ENCODE data around the gene AXIN1.
"Not testable (repeated sequence)": the region's sequence is repeated elsewhere in the genome, so short reads cannot be mapped to it uniquely, and the experiment has no call there.

AXIN1 gene

GRCh38 chr16:381012-381788 is 28.7 kb upstream of the AXIN1 start:
- peak in 1 of 2 experiments; percentile 54 for DNase-seq

- no peak for DNase-seq
Measured at GRCh38 chr16:380762-381011, 28.2 kb upstream of the AXIN1 start.

- DNase-seq, result no peak
Measured at GRCh38 chr16:379961-380761, 27.6 kb upstream of the AXIN1 start.

GRCh38 chr16:379183-379960 is 26.8 kb upstream of the AXIN1 start:
- DNase-seq, result peak; percentile 77 to 92

DNA sequence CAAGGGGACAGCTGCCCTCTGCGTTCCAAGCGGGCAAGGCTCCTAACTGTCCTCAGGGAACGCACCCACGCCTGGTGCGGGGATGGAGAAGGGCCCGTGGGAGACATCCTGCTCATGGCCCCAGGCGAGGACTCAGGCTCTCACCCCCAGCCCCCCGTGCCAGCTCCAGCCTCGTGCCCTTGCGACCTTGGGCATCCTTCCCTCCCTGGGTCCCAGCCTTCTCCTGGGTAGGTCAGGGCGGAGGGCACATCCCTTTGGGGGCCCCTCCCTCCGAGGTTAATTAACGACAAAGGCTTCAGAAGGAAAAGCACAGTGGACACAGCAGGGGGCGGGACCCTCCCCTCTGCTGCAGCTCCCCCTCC is 26.3 kb upstream of the AXIN1 start:
- no peak for DNase-seq

- not testable (repeated sequence) for DNase-seq
Measured at GRCh38 chr16:378113-378820, 25.7 kb upstream of the AXIN1 start.

- no peak for DNase-seq
Measured at GRCh38 chr16:377419-377951, 25.0 kb upstream of the AXIN1 start.

DNA sequence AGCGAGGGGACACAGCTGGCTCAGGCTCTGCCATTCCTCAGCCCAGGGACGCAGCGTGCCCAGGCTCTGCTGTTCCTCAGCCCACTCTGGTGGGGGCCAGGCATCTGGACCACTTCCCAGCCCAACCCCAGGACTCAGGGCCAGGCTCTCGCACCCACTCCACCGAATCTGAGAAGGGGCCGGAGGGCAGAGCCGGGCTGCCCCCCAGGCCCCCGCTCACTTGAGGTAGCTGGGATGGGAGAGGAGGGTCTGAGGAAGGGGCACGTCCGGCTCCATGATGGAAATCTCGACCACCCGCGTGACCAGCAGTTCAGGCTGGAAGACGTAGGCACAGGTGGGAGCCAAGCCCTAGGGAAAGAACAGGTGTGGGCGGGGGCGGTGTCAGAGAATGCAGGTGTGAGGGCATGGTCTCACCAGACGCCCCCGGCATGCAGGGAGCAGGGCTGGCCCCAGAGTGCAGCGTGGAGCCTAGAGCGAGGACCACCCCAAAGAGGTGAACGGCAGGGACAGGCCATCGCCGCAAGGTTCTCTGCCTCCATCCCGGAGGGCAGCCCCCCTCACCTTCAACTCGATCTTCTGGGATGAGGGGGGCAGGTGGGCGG is 24.4 kb upstream of the AXIN1 start:
- DNase-seq, result no peak

- DNase-seq, result no peak
Measured at GRCh38 chr16:375927-376816, 23.6 kb upstream of the AXIN1 start.

- DNase-seq, result no peak
Measured at GRCh38 chr16:375212-375611, 22.7 kb upstream of the AXIN1 start.

- DNase-seq, result no peak
Measured at GRCh38 chr16:374616-374926, 22.0 kb upstream of the AXIN1 start.

- no peak for DNase-seq
Measured at GRCh38 chr16:373848-374615, 21.5 kb upstream of the AXIN1 start.

DNA sequence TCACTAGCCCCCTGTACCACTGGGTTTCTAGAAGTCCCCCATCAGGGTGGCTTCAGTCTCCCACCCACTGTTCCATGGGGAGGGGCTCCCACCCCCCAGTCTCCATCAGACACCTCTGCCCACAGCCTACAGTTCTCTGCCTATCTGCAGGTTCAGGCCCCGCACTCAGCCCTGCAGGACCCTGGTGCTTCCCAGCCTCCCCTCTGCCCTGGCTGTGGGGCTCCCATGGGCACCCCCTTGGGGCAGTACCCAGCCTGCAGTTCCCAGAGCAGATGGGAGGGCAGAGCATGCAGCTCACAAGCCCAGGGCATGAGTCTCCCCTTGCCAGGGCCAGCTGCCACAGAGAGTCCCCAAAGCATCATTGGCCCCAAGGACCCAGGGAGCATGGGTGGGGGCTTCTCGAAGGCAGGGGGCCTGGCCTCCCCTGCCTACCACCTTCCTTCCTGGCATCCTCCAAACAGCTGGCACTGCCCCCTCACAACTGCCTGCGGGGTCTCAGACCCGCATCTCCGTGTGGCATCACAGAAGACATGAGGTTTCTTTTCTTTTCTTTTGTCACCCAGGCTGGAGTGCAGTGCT is 20.6 kb upstream of the AXIN1 start:
- DNase-seq, result no peak

- no peak for DNase-seq
Measured at GRCh38 chr16:372302-372983, 19.9 kb upstream of the AXIN1 start.

- peak in 1 of 2 experiments; percentile 23 for DNase-seq
Measured at GRCh38 chr16:371515-372301, 19.2 kb upstream of the AXIN1 start.

DNA sequence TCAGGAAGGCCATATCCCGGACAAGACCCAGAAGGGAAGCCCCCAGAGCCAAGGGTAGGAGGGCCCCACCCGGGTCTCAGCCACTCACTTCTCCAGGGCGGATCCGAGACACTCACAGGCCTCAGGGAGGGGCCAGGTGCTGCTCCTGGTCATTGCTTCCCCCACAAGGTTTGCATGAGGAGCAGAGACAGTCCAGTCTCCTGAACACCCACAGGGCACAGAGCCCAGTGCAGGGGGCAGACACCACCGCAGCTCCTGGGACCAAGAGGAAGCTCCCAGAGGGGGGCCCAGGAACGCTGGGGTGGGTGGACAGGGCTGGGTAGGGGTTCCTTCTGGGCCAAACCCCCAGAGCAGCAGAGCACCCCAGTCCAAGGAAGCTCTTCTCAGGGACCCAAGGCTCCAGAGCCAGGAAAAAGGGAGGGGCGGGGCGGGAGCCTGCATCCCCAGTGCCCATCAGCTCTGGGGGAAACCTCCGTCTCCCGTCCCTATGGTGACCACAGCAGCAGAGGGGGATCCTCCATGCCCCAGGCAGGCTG is 18.5 kb upstream of the AXIN1 start:
- no peak for DNase-seq

DNA sequence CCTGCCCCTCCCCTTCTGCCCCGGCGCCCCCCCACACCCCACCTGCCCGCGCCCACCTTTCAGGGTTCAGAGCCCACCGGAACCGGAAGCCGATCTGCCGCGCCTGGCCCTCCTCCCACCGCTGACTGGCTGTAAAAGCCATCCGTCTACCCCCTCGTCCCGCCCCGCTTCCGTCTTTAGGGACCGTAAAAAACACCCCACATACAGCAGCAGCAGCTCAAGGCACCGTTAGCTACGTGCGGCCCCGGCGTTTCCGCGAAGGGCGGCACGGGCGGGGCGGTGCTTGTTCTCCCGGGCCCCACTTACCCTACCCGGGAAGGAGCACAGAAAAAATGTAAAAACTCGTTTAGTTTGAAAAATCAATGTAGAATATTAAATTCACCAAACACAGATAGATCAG is 17.9 kb upstream of the AXIN1 start, which contains the start of gene MRPL28:
Gene MRPL28, minus strand, starts transcription at position 96 of the 400 bp plus-strand sequence. CDS start 320 bp downstream, outside the sequence.
- DNase-seq, result peak; percentile 67 to 94

DNA sequence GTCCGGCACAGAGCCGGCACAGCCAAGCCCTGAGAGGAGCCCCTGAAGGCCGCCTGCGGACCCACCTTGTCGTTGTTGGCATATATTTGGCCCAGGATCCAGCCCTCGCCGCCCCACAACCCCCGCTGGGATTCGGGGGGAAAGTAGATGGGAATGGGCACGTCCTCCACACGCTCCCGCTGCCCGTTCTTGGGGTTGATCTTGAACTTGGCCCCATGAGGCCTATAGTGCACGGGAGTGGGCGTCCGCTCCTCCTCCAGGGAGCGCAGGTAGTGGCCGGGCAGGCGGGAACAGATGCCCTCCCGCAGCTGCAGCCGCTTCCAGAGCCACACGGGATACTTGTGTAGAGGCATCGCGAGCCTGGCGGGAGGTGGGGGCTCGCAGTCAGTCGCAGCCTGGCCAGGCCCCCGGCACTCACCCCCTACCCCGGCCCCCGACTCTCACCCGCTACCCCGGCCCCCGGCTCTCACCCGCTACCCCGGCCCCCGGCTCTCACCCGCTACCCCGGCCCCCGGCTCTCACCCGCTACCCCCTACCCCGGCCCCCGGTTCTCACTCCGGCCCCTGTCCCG is 17.4 kb upstream of the AXIN1 start:
- DNase-seq, result peak in 1 of 2 experiments; percentile 22

All from NCI-H526 (cell line).